KOPT-K1 (cell line): Measurements from ENCODE around the gene STON2.
"Not testable (repeated sequence)": the region's sequence is repeated elsewhere in the genome, so short reads cannot be mapped to it uniquely, and the experiment has no call there.

Experiments
- H3K27ac ChIP-seq: fragments of 200-600 bp; sonication (generic); 2 replicates; pipeline ENCODE4 v1.5.1; 2016; ENCODE audit warnings: antibody characterized with exemption, mild to moderate bottlenecking, low read depth, low read length; ENCODE audit not compliant: poor library complexity, severe bottlenecking
- H3K36me3 ChIP-seq: fragments of 200-600 bp; sonication (generic); 2 replicates; pipeline ENCODE4 v1.5.1; 2017; ENCODE audit warnings: antibody characterized with exemption, mild to moderate bottlenecking, low read length, moderate library complexity; ENCODE audit not compliant: insufficient read depth
- H3K9me3 ChIP-seq: fragments of 200-600 bp; sonication (generic); 2 replicates; pipeline ENCODE4 v1.5.1; 2017; ENCODE audit warnings: antibody characterized with exemption, low read length, mild to moderate bottlenecking; ENCODE audit not compliant: insufficient read depth, poor library complexity, severe bottlenecking

The STON2 gene

DNA sequence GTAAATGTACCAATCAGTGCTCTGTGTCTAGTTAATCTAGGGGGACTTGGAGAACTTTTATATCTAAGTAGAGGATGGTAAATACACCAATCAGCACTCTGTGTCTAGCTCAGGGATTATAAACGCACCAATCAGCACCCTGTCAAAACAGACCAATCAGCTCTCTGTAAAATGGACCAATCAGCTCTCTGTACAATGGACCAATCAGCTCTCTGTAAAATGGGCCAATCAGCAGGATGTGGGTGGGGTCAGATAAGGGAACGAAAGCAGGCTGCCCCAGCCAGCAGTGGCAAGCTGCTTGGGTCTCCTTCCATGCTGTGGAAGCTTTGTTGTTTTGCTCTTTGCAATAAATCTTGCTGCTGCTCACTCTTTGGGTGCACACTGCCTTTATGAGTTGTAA lies 163.3 kb downstream of the STON2 start:
- H3K27ac ChIP-seq, H3K36me3 ChIP-seq, H3K9me3 ChIP-seq: not testable (repeated sequence)

DNA sequence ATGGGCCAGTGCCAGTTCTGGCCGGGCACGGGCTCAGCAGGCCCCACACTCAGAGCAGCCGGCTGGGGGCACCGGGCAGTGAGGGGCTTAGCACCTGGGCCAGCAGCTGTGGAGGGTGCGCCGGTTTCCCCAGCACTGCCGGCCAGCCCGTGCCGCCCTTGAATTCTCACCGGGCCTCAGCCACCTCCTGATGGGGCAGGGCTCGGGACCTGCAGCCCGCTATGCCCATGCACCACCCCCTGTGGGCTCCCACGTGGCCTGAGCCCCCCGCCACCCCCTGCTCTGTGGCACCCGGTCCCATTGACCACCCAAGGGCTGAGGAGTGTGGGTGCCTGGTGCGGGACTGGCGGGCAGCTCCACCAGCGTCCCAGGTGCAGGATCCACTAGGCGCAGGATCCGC lies 164.0 kb downstream of the STON2 start:
- Histone ChIP-seq H3K36me3 (no peaks in the 10 kb centered on the region), H3K9me3 (peaks cover 2% of the 10 kb centered on the region), H3K27ac (no peak overlapping the region)

DNA sequence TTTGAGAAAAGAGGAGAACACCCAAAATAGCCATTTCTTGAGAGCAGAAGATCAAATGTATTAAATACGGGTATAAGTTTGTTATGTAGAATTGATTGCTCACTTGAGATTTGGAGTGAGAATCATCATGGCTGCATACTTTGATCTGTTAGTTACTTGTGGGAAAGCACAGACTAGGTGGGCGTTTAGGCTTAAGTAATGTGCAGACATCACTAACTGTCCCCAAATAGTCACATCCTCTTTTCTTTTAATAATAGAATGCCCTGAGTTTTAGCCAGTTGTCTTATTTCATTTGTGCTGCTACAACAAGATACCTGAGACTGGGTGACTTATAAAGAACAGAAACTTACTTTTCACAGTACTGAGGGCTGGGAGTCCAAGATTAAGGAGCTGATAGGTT lies 165.0 kb downstream of the STON2 start:
- Histone ChIP-seq H3K27ac (peak overlapping the region; percentile 35), H3K9me3 (peaks cover 7% of the 10 kb centered on the region), H3K36me3 (no peaks in the 10 kb centered on the region)

DNA sequence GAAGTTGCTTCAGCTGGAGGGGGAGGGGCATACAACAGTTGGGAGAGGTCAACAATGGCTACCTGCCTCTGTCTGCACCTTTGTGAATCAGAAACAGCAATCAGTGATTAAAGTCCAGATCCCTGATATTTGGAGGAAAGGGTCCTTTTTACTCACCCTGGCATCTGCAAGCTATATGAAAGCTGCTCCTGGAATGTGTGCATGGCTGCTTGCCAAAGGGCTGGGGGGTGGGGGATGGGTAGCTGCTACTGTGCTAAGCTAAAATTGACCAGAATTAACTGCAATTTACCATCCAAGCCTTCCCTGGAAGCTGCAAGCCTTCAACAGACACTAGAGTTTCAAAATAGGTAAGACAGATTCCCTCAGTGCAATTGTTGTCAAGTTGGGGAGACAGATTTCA lies 165.8 kb downstream of the STON2 start:
- no peaks in the 10 kb centered on the region for H3K36me3 ChIP-seq

DNA sequence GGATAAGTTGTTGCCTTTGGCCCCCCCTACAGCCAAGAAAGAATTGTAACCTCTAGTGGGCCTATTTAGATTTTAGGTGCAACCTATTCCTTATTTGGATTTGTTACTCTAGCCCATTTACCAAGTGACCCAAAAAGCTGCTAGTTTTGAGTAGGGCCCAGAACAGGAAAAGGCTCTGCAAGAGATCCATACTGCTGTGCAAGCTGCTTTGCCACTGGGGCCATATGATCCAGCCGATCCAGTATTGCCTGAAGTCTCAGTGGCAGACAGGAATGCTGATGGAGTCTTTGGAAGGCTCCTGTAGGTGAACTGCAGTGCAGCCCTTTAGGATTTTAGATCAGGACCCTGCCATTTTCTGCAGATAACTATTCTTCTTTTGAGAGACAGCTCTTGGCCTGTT lies 166.5 kb downstream of the STON2 start:
- Histone ChIP-seq H3K9me3 (peaks cover 7% of the 10 kb centered on the region), H3K36me3 (no peaks in the 10 kb centered on the region), H3K27ac (no peak overlapping the region)

More for the DNA sequence above, 165.8 kb downstream of the STON2 start:
- peak overlapping the region; percentile 35 for H3K27ac ChIP-seq
- H3K9me3 ChIP-seq = peaks cover 7% of the 10 kb centered on the region

DNA sequence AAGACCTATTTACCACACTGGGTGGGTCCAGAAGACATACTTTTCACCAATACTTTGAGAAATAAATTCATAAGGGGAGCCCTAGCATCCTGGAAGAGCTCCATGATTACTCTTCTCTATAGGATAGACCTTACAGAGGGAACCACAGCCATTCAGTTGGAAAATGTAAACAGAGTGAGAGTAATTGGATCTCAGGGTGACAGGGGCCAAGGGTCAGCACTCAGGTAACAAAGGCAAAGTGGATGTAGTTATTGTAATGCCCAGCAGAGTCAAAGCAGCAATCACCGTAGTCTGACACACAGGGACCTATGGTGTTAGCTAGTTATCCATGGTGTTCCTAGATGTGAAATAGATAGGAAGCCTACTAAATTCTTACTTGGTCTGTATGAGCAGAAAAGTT lies 168.6 kb downstream of the STON2 start:
- Histone ChIP-seq H3K9me3 (peaks cover 7% of the 10 kb centered on the region), H3K27ac (no peak overlapping the region), H3K36me3 (no peaks in the 10 kb centered on the region)

DNA sequence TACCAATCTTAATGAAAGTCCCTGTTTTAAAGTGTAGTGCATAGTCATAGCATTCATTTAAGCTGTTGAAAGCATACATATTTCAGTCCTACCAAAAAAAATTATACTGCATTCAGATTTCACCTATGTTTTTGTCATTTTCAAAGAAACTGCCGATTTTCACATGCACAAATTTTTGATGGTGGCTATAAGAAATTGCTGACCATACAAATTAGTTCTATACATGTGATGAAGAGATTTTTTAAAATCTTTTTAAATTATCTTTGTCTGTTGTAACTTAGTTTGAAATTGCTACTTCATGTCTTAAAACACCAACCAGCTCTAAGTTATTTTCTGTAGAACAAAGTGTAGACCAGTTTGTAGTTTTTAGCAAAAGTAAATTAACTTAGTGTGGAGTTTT lies 175.9 kb downstream of the STON2 start:
- no peaks in the 10 kb centered on the region for H3K9me3 ChIP-seq
- no peak overlapping the region for H3K27ac ChIP-seq
- H3K36me3 ChIP-seq = no peaks in the 10 kb centered on the region

DNA sequence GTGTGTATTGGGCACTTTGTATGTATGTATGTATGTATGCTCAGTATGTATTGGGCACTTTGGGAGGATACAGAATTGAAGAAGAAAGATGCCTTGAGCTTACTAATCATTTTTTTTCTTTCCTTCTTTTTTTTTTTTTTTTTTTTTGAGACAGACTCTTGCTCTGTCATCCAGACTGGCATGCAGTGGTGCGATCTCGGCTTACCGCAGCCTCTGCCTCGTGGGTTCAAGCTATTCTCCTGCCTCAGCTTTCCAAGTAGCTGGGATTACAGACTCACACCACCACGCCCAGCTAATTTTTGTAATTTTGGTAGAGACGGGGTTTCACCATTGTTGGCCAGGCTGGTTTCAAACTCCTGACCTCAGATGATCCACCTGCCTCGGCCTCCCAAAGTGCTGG lies 176.3 kb downstream of the STON2 start:
- not testable (repeated sequence) for H3K9me3 ChIP-seq, H3K36me3 ChIP-seq

DNA sequence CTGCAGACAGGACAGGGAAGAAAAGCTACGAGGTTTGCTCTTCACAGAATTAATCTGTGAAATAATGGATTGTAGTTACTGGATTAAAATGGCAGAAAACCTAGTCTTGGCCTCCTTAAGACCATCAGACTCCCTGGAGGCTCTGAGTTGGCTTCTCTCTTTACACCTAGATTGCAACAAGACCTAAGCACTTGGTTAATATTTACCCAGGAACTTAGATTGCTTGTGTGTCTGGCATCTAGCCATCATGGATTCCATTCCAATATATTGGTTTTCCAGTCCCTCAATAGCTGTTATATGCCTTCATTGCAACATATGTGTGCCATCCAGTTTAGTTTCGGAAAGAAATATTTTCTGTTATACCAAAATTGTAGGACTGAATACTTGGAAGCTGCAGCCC lies 177.4 kb downstream of the STON2 start:
- Histone ChIP-seq H3K9me3 (no peaks in the 10 kb centered on the region), H3K27ac (no peak overlapping the region), H3K36me3 (peaks cover 1% of the 10 kb centered on the region; the same call in 1 of the 2 replicates)

More for the DNA sequence above, 176.3 kb downstream of the STON2 start:
- not testable (repeated sequence) for H3K27ac ChIP-seq

DNA sequence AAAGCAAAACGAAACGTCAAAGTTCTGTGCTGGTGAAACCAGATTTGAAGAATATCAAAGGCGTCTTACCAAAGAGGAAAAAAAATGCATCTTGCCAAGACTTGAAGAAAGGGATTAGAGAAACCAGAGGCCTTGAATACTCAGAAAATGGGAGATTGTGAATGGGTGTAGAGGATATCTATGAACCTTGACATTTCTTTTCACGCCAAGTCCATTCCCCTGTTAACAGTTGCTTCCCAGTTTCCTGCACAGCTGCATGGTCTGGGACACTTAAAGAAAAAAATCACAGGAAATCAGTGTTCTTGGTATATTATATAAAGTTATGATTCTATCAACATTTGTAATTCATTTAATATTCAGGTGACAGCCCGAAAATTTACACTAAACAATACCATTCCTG lies 178.0 kb downstream of the STON2 start:
- no peaks in the 10 kb centered on the region for H3K9me3 ChIP-seq
- peaks cover 7% of the 10 kb centered on the region; the same call in 1 of the 2 replicates for H3K36me3 ChIP-seq
- H3K27ac ChIP-seq = peak overlapping the region; percentile 96

DNA sequence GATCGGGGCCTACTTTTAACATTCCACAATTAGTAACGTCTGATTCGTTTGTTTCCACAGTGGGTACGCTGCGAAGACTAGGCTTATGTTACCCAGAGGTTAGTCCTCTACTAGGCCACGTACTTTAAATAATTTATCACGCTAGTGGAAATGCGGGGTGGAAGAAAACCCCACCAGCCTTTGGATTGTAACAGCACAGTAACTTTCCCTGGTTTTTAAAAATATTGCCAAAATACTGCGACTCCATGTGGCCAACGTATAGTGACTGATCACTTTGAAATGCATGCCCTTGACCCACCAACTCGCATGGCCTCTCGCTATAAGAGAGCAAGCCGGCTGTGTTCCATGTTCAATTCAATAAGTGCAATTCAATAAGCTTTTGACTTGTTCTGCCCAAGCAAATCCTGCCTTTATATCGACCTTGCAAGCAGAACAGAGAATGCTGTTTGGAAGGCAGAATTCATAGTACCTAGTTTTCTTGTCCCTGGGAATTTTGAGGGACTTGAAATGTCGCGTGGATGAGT lies 178.5 kb downstream of the STON2 start:
- peak overlapping the region; percentile 96 for H3K27ac ChIP-seq
- no peaks in the 10 kb centered on the region for H3K9me3 ChIP-seq
- H3K36me3 ChIP-seq = peaks cover 12% of the 10 kb centered on the region

DNA sequence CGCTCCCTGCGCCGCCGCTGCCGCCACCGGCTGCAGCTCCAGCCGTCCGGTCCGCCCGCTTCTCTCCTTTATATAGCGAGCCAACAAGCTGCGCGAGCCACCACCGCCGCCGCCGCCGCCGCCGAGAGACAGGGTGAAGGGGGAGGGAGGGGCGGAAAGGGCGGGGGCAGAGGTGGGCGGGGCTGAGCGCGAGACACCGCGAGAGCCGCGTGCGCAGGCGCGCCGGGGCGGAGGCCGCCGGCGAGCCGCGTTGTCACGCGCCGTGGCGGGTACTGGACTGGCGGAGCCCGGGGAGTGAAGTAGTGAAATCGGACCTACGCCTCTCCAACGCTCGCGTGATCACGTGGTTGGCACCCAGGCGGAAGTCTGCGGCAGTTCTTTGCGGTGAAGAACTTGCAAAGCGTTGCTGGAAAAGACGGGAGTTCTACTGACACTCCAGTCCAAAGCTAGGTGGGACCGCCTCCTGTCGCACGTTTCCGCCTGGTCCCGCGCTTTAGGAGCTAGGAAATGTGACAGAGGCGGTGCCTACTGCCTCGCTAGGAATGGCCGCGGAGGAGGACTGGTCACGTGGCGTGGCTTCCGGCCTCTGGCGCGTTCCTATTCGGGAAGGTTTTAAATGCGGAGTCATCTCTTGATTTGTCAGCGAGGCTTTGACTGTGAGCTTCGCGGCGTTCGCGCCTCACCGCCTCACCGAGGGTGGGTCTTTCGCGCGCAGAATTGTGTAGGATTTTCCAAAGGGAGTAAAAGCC lies 179.1 kb downstream of the STON2 start, which contains the start of gene GTF2A1:
GTF2A1 (minus strand) TSS at position 130 of the 749 bp plus-strand sequence. CDS start 441 bp downstream, outside the sequence.
- Histone ChIP-seq H3K36me3 (peaks cover 18% of the 10 kb centered on the region), H3K27ac (peak within 1 kb of the TSS; percentile 96), H3K9me3 (no peaks in the 10 kb centered on the region)

DNA sequence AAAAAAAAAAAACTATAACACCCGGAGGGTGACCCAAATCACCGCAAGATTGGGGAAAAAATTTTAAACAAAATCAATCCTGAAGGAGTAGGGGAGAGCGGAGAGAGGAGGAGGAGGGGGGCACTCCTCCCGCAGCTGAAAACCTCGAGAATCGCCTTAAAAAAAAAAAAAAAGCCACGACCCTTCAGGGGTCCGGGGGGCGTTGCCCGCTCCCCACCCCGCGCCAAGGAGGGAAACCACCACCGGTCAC lies 179.6 kb downstream of the STON2 start:
- H3K27ac ChIP-seq = peak overlapping the region; percentile 96
- H3K36me3 ChIP-seq = peaks cover 23% of the 10 kb centered on the region
- no peaks in the 10 kb centered on the region for H3K9me3 ChIP-seq

DNA sequence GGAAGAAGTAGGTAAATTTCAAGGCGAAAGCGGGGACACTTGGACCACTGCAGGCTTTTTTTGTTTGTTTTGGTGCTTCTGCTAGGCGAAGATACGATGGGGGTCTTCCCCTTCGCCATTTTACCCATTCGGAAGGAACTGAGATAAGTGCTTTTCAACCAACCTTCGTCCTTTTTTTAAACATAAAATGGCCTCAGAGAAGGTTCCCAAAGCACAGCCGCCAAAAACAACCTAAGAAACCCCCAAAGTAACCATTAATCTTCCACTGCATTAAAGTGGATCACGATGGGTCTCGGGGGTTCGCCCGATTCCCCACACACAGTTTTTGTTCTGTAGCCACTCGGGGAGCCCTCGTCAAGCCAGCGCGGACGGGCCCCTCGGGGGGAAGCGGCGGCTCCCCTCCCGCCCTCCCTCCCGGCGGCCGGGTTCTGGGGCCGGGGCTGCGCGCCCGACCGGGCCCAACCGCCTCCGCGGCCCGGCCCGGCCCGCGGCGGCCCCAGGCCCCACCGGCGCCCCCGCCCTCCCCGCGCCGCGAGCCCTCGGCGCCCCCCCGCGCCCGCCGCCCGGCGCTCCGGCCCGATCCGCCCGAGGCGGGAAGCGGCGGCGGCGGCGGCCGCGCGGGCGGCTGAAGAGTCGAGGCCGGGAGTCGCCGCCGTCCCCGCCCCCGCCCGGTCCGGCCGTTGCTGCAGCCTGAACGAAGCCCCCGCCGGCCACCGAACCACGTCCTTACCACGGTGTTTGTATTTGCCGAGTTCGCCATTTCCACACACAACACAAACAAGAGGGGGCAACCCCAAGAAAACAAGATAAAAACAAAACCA lies 180.2 kb downstream of the STON2 start:
- Histone ChIP-seq H3K9me3 (no peaks in the 10 kb centered on the region), H3K36me3 (peaks cover 29% of the 10 kb centered on the region), H3K27ac (peak overlapping the region; percentile 96)

DNA sequence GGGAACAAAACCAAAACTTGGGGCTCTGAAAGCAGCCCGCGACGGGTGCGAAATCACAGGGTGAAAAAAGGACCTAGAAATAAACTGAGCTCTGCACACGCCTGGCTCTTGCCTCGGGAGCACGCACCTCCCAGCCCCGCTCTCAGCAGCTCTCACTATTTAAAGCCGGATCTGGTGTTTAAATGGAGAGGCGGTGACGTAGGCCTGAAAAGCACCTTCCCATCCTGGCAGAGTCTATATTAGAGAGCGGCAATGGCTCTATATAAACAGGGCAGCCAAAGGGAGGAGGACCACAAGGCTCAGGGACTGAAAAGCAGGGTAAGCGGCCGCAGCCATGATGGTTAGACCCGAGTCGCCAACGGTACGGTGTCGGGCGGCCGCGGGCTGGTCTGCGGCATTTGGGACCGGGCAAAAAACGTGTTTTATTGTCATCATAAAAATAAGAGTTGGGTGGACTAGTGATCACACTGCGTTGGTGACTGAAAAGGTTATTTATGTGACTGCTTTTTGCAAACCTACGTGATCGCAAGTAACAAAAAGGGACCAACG lies 180.8 kb downstream of the STON2 start:
- Histone ChIP-seq H3K27ac (peak overlapping the region; percentile 96), H3K36me3 (peaks cover 35% of the 10 kb centered on the region), H3K9me3 (no peaks in the 10 kb centered on the region)
